Endodermal cell (in vitro differentiated cells): ENCODE measurements around the gene THSD4. TPM values are rescaled to one million over a fixed set of nuclear protein-coding genes. Genes with fewer than 3 reads are reported as not detected.

Experiments
- DNase-seq: peaks from one replicate; pipeline ENCODE4 v3.0.0-alpha.2; 2017
- H3K27ac ChIP-seq: 2 replicates; pipeline ENCODE4 v1.5.1; 2013; ENCODE audit warnings: mild to moderate bottlenecking, low read depth, low read length, moderate library complexity
- H3K27me3 ChIP-seq: 2 replicates; pipeline ENCODE4 v1.6.1; 2013; ENCODE audit warnings: mild to moderate bottlenecking, low read length, moderate library complexity; ENCODE audit not compliant: insufficient read depth, control insufficient read depth, poor library complexity, severe bottlenecking
- H3K36me3 ChIP-seq: 2 replicates; pipeline ENCODE4 v1.7.0; 2013; ENCODE audit warnings: mild to moderate bottlenecking, low read length, moderate library complexity; ENCODE audit not compliant: control insufficient read depth, insufficient read depth
- H3K4me1 ChIP-seq: one replicate; pipeline ENCODE4 v1.7.0; 2013; ENCODE audit warnings: low read length; ENCODE audit not compliant: control insufficient read depth, insufficient read depth
- H3K4me3 ChIP-seq: 2 replicates; pipeline ENCODE4 v1.5.1; 2013; ENCODE audit warnings: mild to moderate bottlenecking, low read length, moderate library complexity
- H3K9ac ChIP-seq: 2 replicates; pipeline ENCODE4 v1.6.1; 2013; ENCODE audit warnings: mild to moderate bottlenecking, low read length, moderate library complexity; ENCODE audit not compliant: poor library complexity, severe bottlenecking; ENCODE audit errors: extremely low read depth
- H3K9me3 ChIP-seq: 2 replicates; pipeline ENCODE4 v1.6.1; 2013; ENCODE audit warnings: mild to moderate bottlenecking, low read length, moderate library complexity; ENCODE audit not compliant: control insufficient read depth
- H3K27ac Mint-ChIP-seq: 2 replicates; pipeline ENCODE4 v1.8.0; 2020; ENCODE audit warnings: mixed read lengths
- H3K27me3 Mint-ChIP-seq: 2 replicates; pipeline ENCODE4 v1.8.0; 2021; ENCODE audit warnings: mild to moderate bottlenecking, mixed read lengths; ENCODE audit not compliant: insufficient read depth
- H3K36me3 Mint-ChIP-seq: 2 replicates; pipeline ENCODE4 v1.8.0; 2020; ENCODE audit warnings: low read depth, mixed read lengths
- H3K4me1 Mint-ChIP-seq: 2 replicates; pipeline ENCODE4 v1.8.0; 2020; ENCODE audit warnings: mixed read lengths
- H3K4me3 Mint-ChIP-seq: 2 replicates; pipeline ENCODE4 v1.8.0; 2020; ENCODE audit warnings: mild to moderate bottlenecking, moderate library complexity, mixed read lengths
- H3K9me3 Mint-ChIP-seq: 2 replicates; pipeline ENCODE4 v1.8.0; 2020; ENCODE audit warnings: mild to moderate bottlenecking, mixed read lengths
- WGBS, 2 experiments: methylation state at CpG; one replicate each; pipeline versions ENCODE4 v1.1.5 to v1.1.7; 2013; ENCODE audit warnings: missing lambda C conversion rate in 2 of 2, mixed read lengths in 1 of 2; ENCODE audit not compliant: insufficient coverage in 1 of 2, insufficient read length in 1 of 2; 5-methylcytosine and 5-hydroxymethylcytosine counted together
- total RNA-seq, 2 donors: library from RNA; stranded (reverse); fragmentation: NEBNext Ultra II Directional in 1 of 2; extraction: Animal tissue kit (Norgen Biotek cat#: 25700) in 1 of 2; gene quantifications; 2 replicates in 1 of 2; 3 replicates in 1 of 2; pipeline ENCODE4 v1.2.1, GENCODE V29; 2021
- TF ChIP-seq, protein P1 (sequence below): fragments of 200-600 bp; sonication (generic); conservative IDR thresholded peaks from 2 replicates; pipeline ENCODE4 v1.5.0; 2021; ENCODE audit warnings: antibody characterized with exemption, mild to moderate bottlenecking

THSD4 gene
- total RNA-seq, 2 donors from 2014 or later = 4.6 to 5.4 TPM

DNA sequence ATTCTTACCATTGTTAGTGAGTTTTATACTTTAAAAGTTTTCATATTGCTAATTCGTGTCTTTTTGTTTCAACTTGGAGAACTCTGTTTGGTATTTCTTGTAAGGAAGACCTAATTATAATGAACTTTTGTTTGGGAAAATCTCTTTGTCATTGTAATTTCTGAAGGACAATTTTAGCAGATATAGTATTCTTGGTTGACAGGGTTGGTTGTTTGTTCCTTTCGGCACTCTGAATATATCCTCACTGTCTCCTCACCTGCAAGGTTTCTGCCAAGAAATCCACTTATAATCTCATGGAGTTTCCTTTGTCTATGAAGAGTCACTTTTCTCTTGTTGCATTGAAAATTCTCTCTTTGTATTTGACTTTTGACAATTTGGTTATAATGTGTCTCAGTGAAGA is 469.9 kb downstream of the THSD4 start:
- WGBS, 2 experiments = 0 to 46% methylated on average over 1 to 2 of the region's 2 CpGs
- peaks cover 9% of the 10 kb centered on the region for H3K27me3 Mint-ChIP-seq

DNA sequence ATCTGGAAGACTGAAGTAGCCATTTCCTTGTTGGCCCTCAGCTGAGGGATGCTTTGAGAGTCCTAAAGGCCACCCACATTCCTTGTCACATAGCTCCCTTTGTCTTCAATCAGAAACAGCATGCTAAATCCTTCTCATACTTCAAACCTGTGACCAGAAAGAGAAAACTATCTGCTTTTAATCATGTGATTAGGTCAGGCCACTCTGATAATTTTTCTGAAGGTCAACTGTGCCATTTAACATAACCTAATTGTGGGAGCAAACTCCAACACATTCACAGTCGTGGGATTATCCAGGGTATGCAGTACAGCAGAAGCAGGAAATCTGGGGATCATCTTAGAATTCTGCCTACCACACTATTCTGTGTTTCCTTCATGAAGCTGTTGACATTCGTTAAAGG is 471.2 kb downstream of the THSD4 start:
- no peak overlapping the region for H3K27ac Mint-ChIP-seq
- Histone ChIP-seq H3K27ac (no peak overlapping the region), H3K9ac (no peak overlapping the region), H3K4me1 (no peaks in the 10 kb centered on the region), H3K36me3 (no peaks in the 10 kb centered on the region), H3K27me3 (no peaks in the 10 kb centered on the region), H3K4me3 (peak overlapping the region; percentile 23), H3K9me3 (peaks cover 20% of the 10 kb centered on the region)
- TF ChIP-seq, protein P1, sequence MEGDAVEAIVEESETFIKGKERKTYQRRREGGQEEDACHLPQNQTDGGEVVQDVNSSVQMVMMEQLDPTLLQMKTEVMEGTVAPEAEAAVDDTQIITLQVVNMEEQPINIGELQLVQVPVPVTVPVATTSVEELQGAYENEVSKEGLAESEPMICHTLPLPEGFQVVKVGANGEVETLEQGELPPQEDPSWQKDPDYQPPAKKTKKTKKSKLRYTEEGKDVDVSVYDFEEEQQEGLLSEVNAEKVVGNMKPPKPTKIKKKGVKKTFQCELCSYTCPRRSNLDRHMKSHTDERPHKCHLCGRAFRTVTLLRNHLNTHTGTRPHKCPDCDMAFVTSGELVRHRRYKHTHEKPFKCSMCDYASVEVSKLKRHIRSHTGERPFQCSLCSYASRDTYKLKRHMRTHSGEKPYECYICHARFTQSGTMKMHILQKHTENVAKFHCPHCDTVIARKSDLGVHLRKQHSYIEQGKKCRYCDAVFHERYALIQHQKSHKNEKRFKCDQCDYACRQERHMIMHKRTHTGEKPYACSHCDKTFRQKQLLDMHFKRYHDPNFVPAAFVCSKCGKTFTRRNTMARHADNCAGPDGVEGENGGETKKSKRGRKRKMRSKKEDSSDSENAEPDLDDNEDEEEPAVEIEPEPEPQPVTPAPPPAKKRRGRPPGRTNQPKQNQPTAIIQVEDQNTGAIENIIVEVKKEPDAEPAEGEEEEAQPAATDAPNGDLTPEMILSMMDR = no peak
- WGBS, 2 experiments = 89 to 96% methylated on average over 1 to 2 of the region's 2 CpGs
- H3K4me3 Mint-ChIP-seq = no peak overlapping the region
- peaks cover 20% of the 10 kb centered on the region for H3K9me3 Mint-ChIP-seq
- peaks cover 2% of the 10 kb centered on the region for H3K36me3 Mint-ChIP-seq
- H3K4me1 Mint-ChIP-seq = peaks cover 3% of the 10 kb centered on the region
- DNase-seq = no peak
- peaks cover 6% of the 10 kb centered on the region for H3K27me3 Mint-ChIP-seq

More for the DNA sequence above, 469.9 kb downstream of the THSD4 start:
- no peaks in the 10 kb centered on the region for H3K27me3 ChIP-seq
- no peak for DNase-seq
- H3K36me3 ChIP-seq = no peaks in the 10 kb centered on the region
- TF ChIP-seq, protein P1 = no peak
- peaks cover 2% of the 10 kb centered on the region for H3K36me3 Mint-ChIP-seq
- H3K4me3 Mint-ChIP-seq = no peak overlapping the region
- H3K9me3 ChIP-seq = peaks cover 20% of the 10 kb centered on the region
- H3K27ac ChIP-seq = no peak overlapping the region
- peak overlapping the region; percentile 23 for H3K4me3 ChIP-seq
- peaks cover 20% of the 10 kb centered on the region for H3K9me3 Mint-ChIP-seq
- no peak overlapping the region for H3K27ac Mint-ChIP-seq
- no peaks in the 10 kb centered on the region for H3K4me1 ChIP-seq
- H3K4me1 Mint-ChIP-seq = peaks cover 3% of the 10 kb centered on the region
- no peak overlapping the region for H3K9ac ChIP-seq

- H3K4me1 Mint-ChIP-seq = peaks cover 9% of the 10 kb centered on the region
- H3K4me3 ChIP-seq = no peak overlapping the region
- no peak overlapping the region for H3K4me3 Mint-ChIP-seq
- no peak overlapping the region for H3K9ac ChIP-seq
- H3K36me3 ChIP-seq = no peaks in the 10 kb centered on the region
- peaks cover 2% of the 10 kb centered on the region for H3K36me3 Mint-ChIP-seq
- no peak overlapping the region for H3K27ac ChIP-seq
- H3K4me1 ChIP-seq = no peaks in the 10 kb centered on the region
- no peaks in the 10 kb centered on the region for H3K27me3 Mint-ChIP-seq
- H3K9me3 ChIP-seq = peaks cover 20% of the 10 kb centered on the region
- TF ChIP-seq, protein P1 = no peak
- H3K27ac Mint-ChIP-seq = no peak overlapping the region
- H3K27me3 ChIP-seq = no peaks in the 10 kb centered on the region
- H3K9me3 Mint-ChIP-seq = peaks cover 19% of the 10 kb centered on the region
- DNase-seq = peak; percentile 58
Observed at GRCh38 chr15:71588746-71589145, 473.5 kb downstream of the THSD4 start.
